Measurements from ENCODE around the gene MOK. TPM values are rescaled to one million over a fixed set of nuclear protein-coding genes. Genes with fewer than 3 reads are reported as not detected.

Gene MOK
- total RNA-seq, 1 donor: 86.1 TPM

GRCh38 chr14:102201353-102201738 is 103.6 kb downstream of the MOK start:
- no peak overlapping the region for H3K4me2 ChIP-seq (ENCODE audit: insufficient read depth, low read length)
- H2AFZ ChIP-seq (ENCODE audit: low read length): no peak overlapping the region
- DNase-seq (ENCODE audit: insufficient read length, low spot score, missing footprints): no peak
- no peaks in the 10 kb centered on the region for H3K27me3 ChIP-seq (ENCODE audit: insufficient read depth, low read length)
- peaks cover 7% of the 10 kb centered on the region for H3K4me1 ChIP-seq (ENCODE audit: insufficient read depth, low read length)
- peaks cover 83% of the 10 kb centered on the region for H3K79me2 ChIP-seq (ENCODE audit: insufficient read depth, low read length)
- TF ChIP-seq CTCF (IDR thresholded peaks at IDR 0.05; ENCODE audit: extremely low read depth, low read depth, low read length): no peak
- H3K9me3 ChIP-seq (ENCODE audit: low read depth, low read length): no peaks in the 10 kb centered on the region
- peaks cover 26% of the 10 kb centered on the region for H4K20me1 ChIP-seq (ENCODE audit: insufficient read depth, low read length)
- no peak overlapping the region for H3K27ac ChIP-seq (ENCODE audit: low read depth, low read length)
- peaks cover 37% of the 10 kb centered on the region for H3K36me3 ChIP-seq (ENCODE audit: insufficient read depth, low read length)
- H3K4me3 ChIP-seq (ENCODE audit: insufficient read depth, low read length): no peak overlapping the region

GRCh38 chr14:102200690-102201352 is 104.1 kb downstream of the MOK start:
- no peak overlapping the region for H3K4me3 ChIP-seq (ENCODE audit: insufficient read depth, low read length)
- no peak for TF ChIP-seq CTCF (IDR thresholded peaks at IDR 0.05; ENCODE audit: extremely low read depth, low read depth, low read length)
- no peak overlapping the region for H3K4me2 ChIP-seq (ENCODE audit: insufficient read depth, low read length)
- no peak for DNase-seq (ENCODE audit: insufficient read length, low spot score, missing footprints)
- H3K79me2 ChIP-seq (ENCODE audit: insufficient read depth, low read length): peaks cover 83% of the 10 kb centered on the region
- peaks cover 7% of the 10 kb centered on the region for H3K4me1 ChIP-seq (ENCODE audit: insufficient read depth, low read length)
- peaks cover 37% of the 10 kb centered on the region for H3K36me3 ChIP-seq (ENCODE audit: insufficient read depth, low read length)
- H2AFZ ChIP-seq (ENCODE audit: low read length): no peak overlapping the region
- H3K27me3 ChIP-seq (ENCODE audit: insufficient read depth, low read length): no peaks in the 10 kb centered on the region
- no peak overlapping the region for H3K27ac ChIP-seq (ENCODE audit: low read depth, low read length)
- no peaks in the 10 kb centered on the region for H3K9me3 ChIP-seq (ENCODE audit: low read depth, low read length)
- peaks cover 26% of the 10 kb centered on the region for H4K20me1 ChIP-seq (ENCODE audit: insufficient read depth, low read length)

GRCh38 chr14:102197317-102197853 is 107.6 kb downstream of the MOK start:
- Histone ChIP-seq H2AFZ (ENCODE audit: low read length) (no peak overlapping the region), H3K9me3 (ENCODE audit: low read depth, low read length) (no peaks in the 10 kb centered on the region), H3K79me2 (ENCODE audit: insufficient read depth, low read length) (peaks cover 85% of the 10 kb centered on the region), H3K36me3 (ENCODE audit: insufficient read depth, low read length) (peaks cover 27% of the 10 kb centered on the region), H3K4me2 (ENCODE audit: insufficient read depth, low read length) (no peak overlapping the region), H3K4me3 (ENCODE audit: insufficient read depth, low read length) (no peak overlapping the region), H3K27ac (ENCODE audit: low read depth, low read length) (no peak overlapping the region), H3K27me3 (ENCODE audit: insufficient read depth, low read length) (no peaks in the 10 kb centered on the region), H3K4me1 (ENCODE audit: insufficient read depth, low read length) (peaks cover 7% of the 10 kb centered on the region), H4K20me1 (ENCODE audit: insufficient read depth, low read length) (peaks cover 23% of the 10 kb centered on the region)
- no peak for TF ChIP-seq CTCF (IDR thresholded peaks at IDR 0.05; ENCODE audit: extremely low read depth, low read depth, low read length)
- no peak for DNase-seq (ENCODE audit: insufficient read length, low spot score, missing footprints)

- no peak for DNase-seq (ENCODE audit: insufficient read length, low spot score, missing footprints)
- Histone ChIP-seq H3K27ac (ENCODE audit: low read depth, low read length) (no peak overlapping the region), H3K4me1 (ENCODE audit: insufficient read depth, low read length) (peaks cover 7% of the 10 kb centered on the region), H3K4me2 (ENCODE audit: insufficient read depth, low read length) (no peak overlapping the region), H3K27me3 (ENCODE audit: insufficient read depth, low read length) (no peaks in the 10 kb centered on the region), H3K4me3 (ENCODE audit: insufficient read depth, low read length) (no peak overlapping the region), H3K79me2 (ENCODE audit: insufficient read depth, low read length) (peaks cover 85% of the 10 kb centered on the region), H4K20me1 (ENCODE audit: insufficient read depth, low read length) (peaks cover 23% of the 10 kb centered on the region), H3K36me3 (ENCODE audit: insufficient read depth, low read length) (peaks cover 27% of the 10 kb centered on the region), H2AFZ (ENCODE audit: low read length) (no peak overlapping the region), H3K9me3 (ENCODE audit: low read depth, low read length) (no peaks in the 10 kb centered on the region)
- no peak for TF ChIP-seq CTCF (IDR thresholded peaks at IDR 0.05; ENCODE audit: extremely low read depth, low read depth, low read length)
Measured at GRCh38 chr14:102196902-102197230, 108.1 kb downstream of the MOK start.

Measured in osteoblast (primary cell).